Measurements from ENCODE around the gene LINC01488.

The LINC01488 gene

GRCh38 chr11:69495441-69496201, 14.2 kb downstream of the LINC01488 start:
- H3K4me3 ChIP-seq (ENCODE audit: low read depth, low read length), result no peak overlapping the region
- no peaks in the 10 kb centered on the region for H3K4me1 ChIP-seq (ENCODE audit: control insufficient read depth, insufficient read depth, low read length)
- no peaks in the 10 kb centered on the region for H3K36me3 ChIP-seq (ENCODE audit: control insufficient read depth in 2 of 2, insufficient read depth in 1 of 2, low read length in 2 of 2)
- TF ChIP-seq ZNF555 (tag by site-specific recombination; conservative IDR thresholded peaks at IDR 0.05) (no peak), ZNF785 (tag by site-specific recombination; IDR thresholded peaks at IDR 0.05) (no peak), ZNF354C (tag by site-specific recombination; IDR thresholded peaks at IDR 0.05; ENCODE audit: borderline replicate concordance, low read depth) (no peak), TRIM28 (IDR thresholded peaks at IDR 0.05; ENCODE audit: borderline replicate concordance, low read length) (no peak), ZNF639 (tag by site-specific recombination; IDR thresholded peaks at IDR 0.05) (no peak), ZNF521 (tag by site-specific recombination; IDR thresholded peaks at IDR 0.05) (no peak), ZNF449 (tag by site-specific recombination; IDR thresholded peaks at IDR 0.05) (no peak), ZNF335 (tag by site-specific recombination; conservative IDR thresholded peaks at IDR 0.05) (no peak), ZNF157 (tag by site-specific recombination; IDR thresholded peaks at IDR 0.05) (no peak), ZNF138 (tag by site-specific recombination; IDR thresholded peaks at IDR 0.05; ENCODE audit: borderline replicate concordance) (no peak), ZBTB7A (tag by site-specific recombination; IDR thresholded peaks at IDR 0.05; ENCODE audit: low read depth) (no peak), ZNF510 (tag by site-specific recombination; IDR thresholded peaks at IDR 0.05; ENCODE audit: insufficient replicate concordance) (no peak), ZNF311 (tag by site-specific recombination; IDR thresholded peaks at IDR 0.05; ENCODE audit: borderline replicate concordance) (no peak)
- no peaks in the 10 kb centered on the region for H3K9me3 ChIP-seq (ENCODE audit: control insufficient read depth, insufficient read depth, low read depth, low read length)
- no peak overlapping the region for H3K27ac ChIP-seq (ENCODE audit: extremely low read depth, low read depth, low read length)
- ChIA-PET CTCF (interaction anchor here (0.6 to 0.7 kb wide), 3 partner anchors 45 to 410 kb away, joined by 3 to 4 read pairs (median 3); no protein-coding TSS in a partner anchor), POLR2A (no interaction called here)

- H3K4me1 ChIP-seq (ENCODE audit: control insufficient read depth, insufficient read depth, low read length), result no peaks in the 10 kb centered on the region
- no peaks in the 10 kb centered on the region for H3K36me3 ChIP-seq (ENCODE audit: control insufficient read depth in 2 of 2, insufficient read depth in 1 of 2, low read length in 2 of 2)
- H3K27ac ChIP-seq (ENCODE audit: extremely low read depth, low read depth, low read length), result no peak overlapping the region
- H3K4me3 ChIP-seq (ENCODE audit: low read depth, low read length), result no peak overlapping the region
- no peak for TF ChIP-seq ZBTB17 (tag by site-specific recombination; IDR thresholded peaks at IDR 0.05)
- ChIA-PET POLR2A (no interaction called here), CTCF (interaction anchor here (0.6 to 0.7 kb wide), 3 partner anchors 44 to 409 kb away, joined by 3 to 4 read pairs (median 3); no protein-coding TSS in a partner anchor)
- H3K9me3 ChIP-seq (ENCODE audit: control insufficient read depth, insufficient read depth, low read depth, low read length), result no peaks in the 10 kb centered on the region
Measured at GRCh38 chr11:69496202-69496557, 14.7 kb downstream of the LINC01488 start.

- CTCF ChIA-PET, result interaction anchor here (0.7 kb wide), 1 partner anchor 409 kb away, joined by 4 read pairs; no protein-coding TSS in a partner anchor
- POLR2A ChIA-PET, result interaction anchor here (0.7 kb wide), 1 partner anchor 448 kb away, joined by 3 read pairs; no protein-coding TSS in a partner anchor
- TF ChIP-seq ZNF791 (tag by site-specific recombination; IDR thresholded peaks at IDR 0.05) (no peak), ZNF645 (tag by site-specific recombination; IDR thresholded peaks at IDR 0.05) (no peak)
- no peak overlapping the region for H3K4me3 ChIP-seq (ENCODE audit: low read depth, low read length)
- H3K27ac ChIP-seq (ENCODE audit: extremely low read depth, low read depth, low read length), result no peak overlapping the region
- H3K4me1 ChIP-seq (ENCODE audit: control insufficient read depth, insufficient read depth, low read length), result no peaks in the 10 kb centered on the region
- H3K36me3 ChIP-seq (ENCODE audit: control insufficient read depth in 2 of 2, insufficient read depth in 1 of 2, low read length in 2 of 2), result no peaks in the 10 kb centered on the region
- H3K9me3 ChIP-seq (ENCODE audit: control insufficient read depth, insufficient read depth, low read depth, low read length), result no peaks in the 10 kb centered on the region
Measured at GRCh38 chr11:69496631-69497220, 15.3 kb downstream of the LINC01488 start.
